Measurements from ENCODE around the gene GUCY2F.

Gene GUCY2F

GRCh38 chrX:109343671-109344070, 138.2 kb downstream of the GUCY2F start:
- H3K27ac ChIP-seq (ENCODE audit: low read depth, low read length) = no peak overlapping the region
- no peak overlapping the region for H3K9ac ChIP-seq (ENCODE audit: low read depth, low read length)
- no peaks in the 10 kb centered on the region for H3K36me3 ChIP-seq (ENCODE audit: insufficient read depth, low read length)
- no peaks in the 10 kb centered on the region for H3K27me3 ChIP-seq (ENCODE audit: insufficient read depth, low read length)
- H3K9me3 ChIP-seq (ENCODE audit: insufficient read depth, low read depth, low read length) = no peaks in the 10 kb centered on the region
- no peaks in the 10 kb centered on the region; the same call in 1 of the 2 replicates for H3K4me1 ChIP-seq (ENCODE audit: insufficient read depth, low read length)
- 87% methylated on average over 2 of the region's 2 CpGs for WGBS
- no peak overlapping the region for H3K4me3 ChIP-seq (ENCODE audit: low read length)

GRCh38 chrX:109336141-109336540, 145.7 kb downstream of the GUCY2F start:
- Histone ChIP-seq H3K9ac (ENCODE audit: low read depth, low read length) (no peak overlapping the region), H3K27me3 (ENCODE audit: insufficient read depth, low read length) (no peaks in the 10 kb centered on the region), H3K36me3 (ENCODE audit: insufficient read depth, low read length) (no peaks in the 10 kb centered on the region), H3K9me3 (ENCODE audit: insufficient read depth, low read depth, low read length) (peaks cover 8% of the 10 kb centered on the region; the same call in 1 of the 2 replicates), H3K27ac (ENCODE audit: low read depth, low read length) (no peak overlapping the region), H3K4me1 (ENCODE audit: insufficient read depth, low read length) (no peaks in the 10 kb centered on the region), H3K4me3 (ENCODE audit: low read length) (no peak overlapping the region)
- WGBS = no CpG with 5 or more reads among the region's 1 CpG

DNA sequence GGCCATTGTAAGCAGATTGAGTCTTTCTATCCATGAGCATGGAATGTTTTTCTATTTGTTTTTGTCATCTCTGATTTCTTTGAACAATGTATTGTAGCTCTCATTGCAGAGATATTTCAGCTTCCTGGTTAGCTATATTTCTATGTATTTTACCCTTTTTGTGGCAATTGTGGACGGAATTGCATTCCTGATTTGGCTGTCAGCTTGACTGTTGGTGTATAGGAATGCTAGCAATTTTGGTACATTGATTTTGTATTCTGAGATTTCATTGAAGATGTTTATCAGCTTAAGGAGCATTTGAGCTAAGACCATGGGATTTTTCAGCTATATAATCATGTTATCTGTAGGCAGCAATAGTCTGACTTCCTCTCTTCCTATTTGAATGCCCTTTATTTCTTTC, 154.6 kb downstream of the GUCY2F start:
- H3K27me3 ChIP-seq (ENCODE audit: insufficient read depth, low read length) = no peaks in the 10 kb centered on the region
- no peak overlapping the region for H3K9ac ChIP-seq (ENCODE audit: low read depth, low read length)
- H3K9me3 ChIP-seq (ENCODE audit: insufficient read depth, low read depth, low read length) = no peaks in the 10 kb centered on the region
- WGBS = 89% methylated on average over 1 of the region's 1 CpG
- no peaks in the 10 kb centered on the region for H3K36me3 ChIP-seq (ENCODE audit: insufficient read depth, low read length)
- H3K4me3 ChIP-seq (ENCODE audit: low read length) = no peak overlapping the region
- no peak overlapping the region for H3K27ac ChIP-seq (ENCODE audit: low read depth, low read length)
- no peaks in the 10 kb centered on the region for H3K4me1 ChIP-seq (ENCODE audit: insufficient read depth, low read length)

Data from HUES64 (cell line).